Sigmoid colon (tissue), 4 donors: ENCODE data around the gene MEGF11.

ENCODE experiments used
- POLR2A ChIP-seq, 2 donors: fragments of 450-650 bp; IDR thresholded peaks; one replicate each; pipeline ENCODE4 v1.6.1; 2016; ENCODE audit warnings: antibody characterized with exemption in 2 of 2, mild to moderate bottlenecking in 2 of 2, moderate library complexity in 2 of 2
- POLR2AphosphoS5 ChIP-seq, 4 donors: sonication (generic); formaldehyde crosslinking; IDR thresholded peaks; one replicate each; pipeline ENCODE4 v1.6.1; 2017; ENCODE audit warnings: antibody characterized with exemption in 4 of 4
- TF ChIP-seq, protein P1 (sequence below), 4 experiments: fragments of 450-650 bp in 3 of 4; fragments of 200-600 bp in 1 of 4; IDR thresholded peaks; one replicate each; pipeline ENCODE4 v1.5.1; 2016 to 2019; ENCODE audit warnings: antibody characterized with exemption in 4 of 4, mild to moderate bottlenecking in 3 of 4, moderate library complexity in 2 of 4

DNA sequence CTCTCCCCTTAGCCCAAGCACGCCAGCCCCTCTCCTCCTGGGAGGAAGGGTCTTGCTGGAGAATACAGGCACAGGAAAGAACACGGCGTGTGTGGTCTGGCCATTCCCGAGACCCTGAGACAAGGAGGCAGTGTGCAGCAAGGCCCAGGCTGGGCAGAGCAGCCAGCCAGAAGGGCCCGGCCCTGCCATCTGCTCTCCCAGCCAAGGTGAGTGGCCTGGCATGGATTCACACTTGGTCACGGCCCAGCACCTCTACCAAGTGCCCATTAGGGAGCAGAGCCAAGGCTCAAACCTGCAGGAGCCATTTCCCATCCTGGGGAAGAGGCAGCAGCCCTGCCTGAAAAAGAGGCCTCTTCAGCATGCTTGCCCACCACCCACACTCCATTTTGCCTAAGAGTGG, 28.6 kb downstream of the MEGF11 start:
- TF ChIP-seq, protein P1, sequence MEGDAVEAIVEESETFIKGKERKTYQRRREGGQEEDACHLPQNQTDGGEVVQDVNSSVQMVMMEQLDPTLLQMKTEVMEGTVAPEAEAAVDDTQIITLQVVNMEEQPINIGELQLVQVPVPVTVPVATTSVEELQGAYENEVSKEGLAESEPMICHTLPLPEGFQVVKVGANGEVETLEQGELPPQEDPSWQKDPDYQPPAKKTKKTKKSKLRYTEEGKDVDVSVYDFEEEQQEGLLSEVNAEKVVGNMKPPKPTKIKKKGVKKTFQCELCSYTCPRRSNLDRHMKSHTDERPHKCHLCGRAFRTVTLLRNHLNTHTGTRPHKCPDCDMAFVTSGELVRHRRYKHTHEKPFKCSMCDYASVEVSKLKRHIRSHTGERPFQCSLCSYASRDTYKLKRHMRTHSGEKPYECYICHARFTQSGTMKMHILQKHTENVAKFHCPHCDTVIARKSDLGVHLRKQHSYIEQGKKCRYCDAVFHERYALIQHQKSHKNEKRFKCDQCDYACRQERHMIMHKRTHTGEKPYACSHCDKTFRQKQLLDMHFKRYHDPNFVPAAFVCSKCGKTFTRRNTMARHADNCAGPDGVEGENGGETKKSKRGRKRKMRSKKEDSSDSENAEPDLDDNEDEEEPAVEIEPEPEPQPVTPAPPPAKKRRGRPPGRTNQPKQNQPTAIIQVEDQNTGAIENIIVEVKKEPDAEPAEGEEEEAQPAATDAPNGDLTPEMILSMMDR (IDR thresholded peaks at IDR 0.05) = no peak
- TF ChIP-seq POLR2A (IDR thresholded peaks at IDR 0.05) (no peak), POLR2AphosphoS5 (IDR thresholded peaks at IDR 0.05) (no peak)
